HG03439 (cell line): Measurements from ENCODE around the gene SEMA3B.
A peak's percentile ranks its signal among the peaks of the same experiment; 100 is the strongest.
"Not testable (repeated sequence)": the region's sequence is repeated elsewhere in the genome, so short reads cannot be mapped to it uniquely, and the experiment has no call there.

Experiments used
- ATAC-seq: cut with Tn5 transposase; IDR thresholded peaks from one replicate; pipeline ENCODE4 v1.9.1; 2021; ENCODE audit warnings: mild to moderate bottlenecking, moderate library complexity; ENCODE audit not compliant: unreplicated experiment

Gene SEMA3B

GRCh38 chr3:50271314-50271936 lies 2.5 kb downstream of the SEMA3B start:
- ATAC-seq: no peak

- ATAC-seq: not testable (repeated sequence)
These were observed 3.6 kb downstream of the SEMA3B start for GRCh38 chr3:50272538-50272910.

DNA sequence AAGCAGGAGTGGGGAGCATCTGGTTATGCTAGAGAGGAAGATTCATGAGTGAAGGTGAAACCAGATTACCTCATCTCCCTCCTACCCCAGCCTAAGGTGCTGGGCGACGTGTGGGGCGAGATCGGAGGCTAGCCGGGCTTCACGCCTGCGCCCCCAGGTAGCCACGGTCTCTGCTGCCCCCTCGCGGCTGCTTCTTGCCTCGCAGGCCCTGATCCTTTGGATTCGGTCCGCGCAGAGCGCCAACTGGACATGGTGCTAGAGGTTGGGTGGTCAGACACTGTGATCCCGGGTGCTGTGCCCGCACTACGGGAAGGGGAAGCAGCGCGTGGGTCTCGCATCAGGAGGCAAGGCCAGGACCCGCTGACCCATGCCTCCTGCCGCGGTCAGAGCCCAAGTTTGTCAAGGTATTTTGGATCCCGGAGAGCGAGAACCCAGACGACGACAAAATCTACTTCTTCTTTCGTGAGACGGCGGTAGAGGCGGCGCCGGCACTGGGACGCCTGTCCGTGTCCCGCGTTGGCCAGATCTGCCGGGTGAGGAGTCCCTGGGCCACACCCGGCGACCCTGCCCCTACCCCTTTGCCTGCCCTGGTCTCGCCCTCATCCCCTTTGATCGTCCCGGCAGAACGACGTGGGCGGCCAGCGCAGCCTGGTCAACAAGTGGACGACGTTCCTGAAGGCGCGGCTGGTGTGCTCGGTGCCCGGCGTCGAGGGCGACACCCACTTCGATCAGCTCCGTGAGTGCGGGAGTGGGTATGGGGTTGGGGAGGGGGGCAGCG lies 4.2 kb downstream of the SEMA3B start:
- ATAC-seq: peak; percentile 74

GRCh38 chr3:50273689-50274065 lies 4.7 kb downstream of the SEMA3B start:
- no peak for ATAC-seq

DNA sequence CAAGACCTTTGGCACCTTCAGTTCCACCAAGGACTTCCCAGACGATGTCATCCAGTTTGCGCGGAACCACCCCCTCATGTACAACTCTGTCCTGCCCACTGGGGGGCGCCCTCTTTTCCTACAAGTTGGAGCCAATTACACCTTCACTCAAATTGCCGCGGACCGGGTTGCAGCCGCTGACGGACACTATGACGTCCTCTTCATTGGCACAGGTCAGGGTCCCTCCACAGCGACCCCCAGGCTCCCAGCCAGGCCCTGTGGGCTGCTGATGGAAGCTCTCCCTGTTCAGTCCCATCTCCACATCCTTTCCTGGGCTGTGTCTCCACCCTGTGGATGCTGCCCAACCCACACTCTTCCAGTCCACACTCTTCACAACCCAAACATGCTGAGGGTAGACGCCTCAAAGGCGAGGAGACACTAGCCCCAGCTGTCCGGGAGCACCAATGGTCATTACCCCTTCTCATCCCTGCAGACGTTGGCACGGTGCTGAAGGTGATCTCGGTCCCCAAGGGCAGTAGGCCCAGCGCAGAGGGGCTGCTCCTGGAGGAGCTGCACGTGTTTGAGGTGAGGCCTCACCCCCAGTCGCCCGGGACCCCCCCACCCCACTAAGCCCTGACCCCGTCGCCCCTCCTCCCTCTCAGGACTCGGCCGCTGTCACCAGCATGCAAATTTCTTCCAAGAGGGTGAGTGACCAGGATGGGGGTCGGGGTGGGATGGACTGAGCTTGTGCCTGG lies 5.6 kb downstream of the SEMA3B start:
- no peak for ATAC-seq

- no peak for ATAC-seq
These were observed 6.4 kb downstream of the SEMA3B start for GRCh38 chr3:50275141-50275995.

DNA sequence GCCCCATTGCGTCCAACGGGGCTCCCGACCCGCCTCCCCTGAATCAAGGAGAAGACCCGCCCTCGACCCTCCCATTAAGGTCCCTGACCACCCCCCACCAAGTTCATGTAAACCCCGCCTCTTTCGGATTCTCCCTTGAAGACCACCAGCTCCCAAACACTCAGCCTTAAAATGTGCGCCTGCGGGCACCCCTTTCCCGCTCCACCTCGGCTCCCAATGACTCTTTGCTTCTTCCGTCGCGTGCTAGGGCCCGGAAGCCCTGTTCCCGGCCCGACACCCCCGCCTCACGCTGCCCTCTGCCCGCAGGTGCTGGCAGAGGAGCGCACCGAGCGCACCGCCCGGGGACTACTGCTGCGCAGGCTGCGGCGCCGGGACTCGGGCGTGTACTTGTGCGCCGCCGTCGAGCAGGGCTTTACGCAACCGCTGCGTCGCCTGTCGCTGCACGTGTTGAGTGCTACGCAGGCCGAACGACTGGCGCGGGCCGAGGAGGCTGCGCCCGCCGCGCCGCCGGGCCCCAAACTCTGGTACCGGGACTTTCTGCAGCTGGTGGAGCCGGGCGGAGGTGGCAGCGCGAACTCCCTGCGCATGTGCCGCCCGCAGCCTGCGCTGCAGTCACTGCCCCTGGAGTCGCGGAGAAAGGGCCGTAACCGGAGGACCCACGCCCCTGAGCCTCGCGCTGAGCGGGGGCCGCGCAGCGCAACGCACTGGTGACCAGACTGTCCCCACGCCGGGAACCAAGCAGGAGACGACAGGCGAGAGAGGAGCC lies 7.2 kb downstream of the SEMA3B start:
- no peak for ATAC-seq

DNA sequence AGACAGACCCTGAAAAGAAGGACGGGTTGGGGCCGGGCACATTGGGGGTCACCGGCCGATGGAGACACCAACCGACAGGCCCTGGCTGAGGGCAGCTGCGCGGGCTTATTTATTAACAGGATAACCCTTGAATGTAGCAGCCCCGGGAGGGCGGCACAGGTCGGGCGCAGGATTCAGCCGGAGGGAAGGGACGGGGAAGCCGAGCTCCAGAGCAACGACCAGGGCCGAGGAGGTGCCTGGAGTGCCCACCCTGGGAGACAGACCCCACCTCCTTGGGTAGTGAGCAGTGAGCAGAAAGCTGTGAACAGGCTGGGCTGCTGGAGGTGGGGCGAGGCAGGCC lies 7.8 kb downstream of the SEMA3B start:
- ATAC-seq: no peak

- ATAC-seq: no peak
These were observed 9.4 kb downstream of the SEMA3B start for GRCh38 chr3:50278123-50278879.

- ATAC-seq: no peak
These were observed 9.9 kb downstream of the SEMA3B start, which contains the start of gene LSMEM2 for GRCh38 chr3:50278880-50279224. Gene LSMEM2, plus strand, starts transcription at chr3:50279087. Its CDS starts 27 bp downstream, at chr3:50279114.

GRCh38 chr3:50279255-50280016 lies 10.5 kb downstream of the SEMA3B start:
- ATAC-seq: no peak

- not testable (repeated sequence) for ATAC-seq
These were observed 15.2 kb downstream of the SEMA3B start for GRCh38 chr3:50284121-50284520.

DNA sequence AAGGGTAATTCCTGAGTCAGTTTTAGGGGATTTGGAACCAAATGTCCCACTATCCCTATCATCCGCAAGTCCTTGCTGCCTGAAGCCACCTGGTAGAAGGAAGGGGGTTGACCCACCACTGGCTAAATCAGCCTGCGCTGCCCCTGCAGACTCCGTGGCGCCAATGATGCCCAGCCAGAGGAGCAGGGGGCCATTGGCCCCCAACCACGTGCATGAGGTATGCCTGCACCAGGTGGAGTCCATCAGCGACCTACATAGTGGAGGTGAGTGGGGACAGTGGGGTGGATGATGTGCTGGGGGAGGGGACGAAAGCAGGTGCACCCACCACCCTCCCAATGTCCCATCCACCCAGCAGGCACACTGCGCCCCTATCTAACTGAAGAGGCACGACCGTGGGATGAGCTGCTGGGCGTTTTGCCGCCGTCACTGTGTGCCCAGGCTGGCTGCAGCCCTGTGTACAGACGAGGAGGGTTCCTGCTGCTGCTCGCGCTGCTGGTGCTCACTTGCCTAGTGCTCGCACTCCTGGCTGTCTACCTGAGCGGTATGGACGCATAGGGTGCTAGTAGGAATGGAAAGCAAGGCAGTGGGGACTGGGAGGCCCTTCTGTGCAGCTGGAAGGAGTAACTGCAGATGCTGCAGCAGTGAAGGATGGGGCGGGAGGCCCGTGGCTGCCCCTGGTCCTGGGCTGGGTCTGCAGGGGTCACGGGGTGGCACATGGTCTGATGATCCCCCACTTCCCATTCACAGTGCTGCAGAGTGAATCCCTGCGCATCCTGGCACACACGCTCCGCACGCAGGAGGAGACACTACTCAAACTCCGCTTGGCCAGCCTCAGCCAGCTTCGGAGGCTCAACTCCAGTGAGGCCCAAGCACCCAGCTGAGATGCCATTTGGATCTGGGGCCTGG lies 17.6 kb downstream of the SEMA3B start:
- no peak for ATAC-seq

DNA sequence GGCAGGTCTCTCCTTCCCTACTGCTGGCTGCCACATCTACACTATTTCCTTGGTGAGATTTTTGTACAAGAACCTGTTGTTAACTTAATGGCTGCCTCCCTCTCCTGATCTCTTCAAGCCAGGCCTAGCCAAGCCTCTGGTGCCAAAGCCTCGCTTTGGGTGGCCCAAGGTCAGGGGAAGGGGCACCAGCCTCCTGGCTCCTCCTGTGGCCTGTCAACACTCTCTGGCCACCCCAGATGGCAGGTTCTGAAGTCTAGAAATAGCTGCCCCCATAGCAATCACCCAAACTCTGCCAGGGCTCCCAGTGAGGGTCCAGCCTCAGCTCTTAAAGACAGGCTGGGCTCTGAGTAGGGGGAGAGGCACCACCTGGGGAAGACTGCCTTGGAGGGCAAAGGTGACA lies 18.3 kb downstream of the SEMA3B start:
- ATAC-seq: no peak

GRCh38 chr3:50288387-50289007 lies 19.6 kb downstream of the SEMA3B start:
- no peak for ATAC-seq

DNA sequence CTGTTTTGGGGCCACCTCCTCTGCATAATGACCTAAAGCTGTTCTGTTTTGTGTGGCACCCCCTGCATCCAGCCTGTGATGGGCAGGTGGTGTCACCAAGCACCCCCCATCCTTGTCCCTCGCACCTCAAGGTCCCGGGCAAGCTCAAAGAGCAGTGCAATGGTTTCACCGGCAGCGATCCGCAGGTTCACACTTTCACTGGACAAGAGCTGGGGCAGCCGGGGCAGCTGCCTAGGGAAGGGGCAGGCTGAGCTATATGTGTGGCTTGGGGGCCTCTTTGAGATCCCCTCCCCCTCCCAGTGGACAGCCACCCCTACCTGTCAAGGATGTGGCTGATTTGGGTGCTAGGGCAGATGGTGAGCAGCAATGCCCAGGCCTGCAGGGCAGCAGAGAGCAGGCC lies 20.2 kb downstream of the SEMA3B start:
- no peak for ATAC-seq

DNA sequence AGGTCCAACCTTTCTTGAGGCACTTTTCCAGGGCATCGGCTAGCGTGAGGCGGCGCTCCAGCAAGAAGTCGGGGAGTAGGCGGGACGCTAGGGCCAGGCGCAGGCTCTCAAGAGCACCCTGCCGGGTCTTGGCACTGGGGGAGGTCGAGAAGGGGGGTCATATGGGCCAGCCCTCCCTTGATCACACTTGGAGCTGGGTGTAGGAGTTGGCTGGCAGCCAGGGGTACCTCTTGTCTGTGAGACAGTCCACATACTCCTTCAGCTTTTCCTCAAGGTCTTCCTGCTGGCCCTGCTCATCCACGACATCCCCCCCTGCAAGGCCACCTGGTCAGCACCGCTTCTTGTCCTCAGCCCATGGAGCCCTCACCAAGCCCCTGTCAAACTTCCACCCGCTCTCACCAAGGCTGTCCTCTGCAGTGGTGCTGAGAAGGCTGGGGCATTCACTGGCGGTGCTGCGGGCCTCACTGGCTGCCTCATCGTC lies 21.3 kb downstream of the SEMA3B start:
- no peak for ATAC-seq
